GM19238 (cell line): ENCODE data around the gene ASIC2.

Source experiments
- DNase-seq: peaks from one replicate; pipeline ENCODE4 v3.0.0; 2011; ENCODE audit warnings: low spot score; ENCODE audit not compliant: insufficient read length

Gene ASIC2

DNA sequence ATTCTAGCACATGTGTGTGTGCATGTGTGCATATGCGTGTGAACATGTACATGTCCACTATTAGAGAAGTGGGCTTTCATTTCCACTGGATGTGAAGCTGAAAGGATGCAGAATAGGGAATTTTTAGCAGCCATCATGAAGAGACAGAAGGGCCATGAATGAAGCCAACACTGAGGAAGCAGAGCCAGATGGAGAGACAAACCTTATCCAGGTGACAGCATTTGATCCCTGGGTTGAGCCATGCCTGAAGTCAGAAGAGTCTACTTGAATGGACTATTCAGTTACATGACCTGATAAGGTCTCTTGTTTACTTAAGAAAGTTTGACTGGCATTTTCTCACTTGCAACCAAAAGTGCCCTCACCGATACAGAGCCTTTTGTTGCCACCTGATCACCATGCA is 88.4 kb downstream of the ASIC2 start:
- DNase-seq: no peak

DNA sequence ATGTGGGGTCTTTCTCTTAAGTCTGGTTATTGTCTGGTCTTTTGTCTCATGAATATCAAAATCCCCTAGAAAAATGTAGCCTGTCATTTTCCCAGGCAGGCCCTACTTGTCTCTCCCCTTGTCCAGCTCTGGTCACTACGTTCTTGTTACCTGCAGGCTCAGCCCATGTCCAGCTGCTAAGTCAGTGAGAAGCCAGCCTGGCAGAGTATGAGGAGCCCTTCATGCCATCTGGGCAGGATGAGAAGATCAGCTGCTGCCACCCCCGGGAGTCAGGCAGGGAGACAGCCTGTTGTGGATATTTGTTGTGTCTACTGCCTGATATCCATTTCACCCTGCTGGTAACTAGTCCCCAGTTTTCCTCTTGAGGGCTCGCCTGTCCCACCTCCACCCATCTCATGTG is 88.9 kb downstream of the ASIC2 start:
- no peak for DNase-seq

- no peak for DNase-seq
Measured at GRCh38 chr17:33202796-33203495, 90.1 kb downstream of the ASIC2 start.

DNA sequence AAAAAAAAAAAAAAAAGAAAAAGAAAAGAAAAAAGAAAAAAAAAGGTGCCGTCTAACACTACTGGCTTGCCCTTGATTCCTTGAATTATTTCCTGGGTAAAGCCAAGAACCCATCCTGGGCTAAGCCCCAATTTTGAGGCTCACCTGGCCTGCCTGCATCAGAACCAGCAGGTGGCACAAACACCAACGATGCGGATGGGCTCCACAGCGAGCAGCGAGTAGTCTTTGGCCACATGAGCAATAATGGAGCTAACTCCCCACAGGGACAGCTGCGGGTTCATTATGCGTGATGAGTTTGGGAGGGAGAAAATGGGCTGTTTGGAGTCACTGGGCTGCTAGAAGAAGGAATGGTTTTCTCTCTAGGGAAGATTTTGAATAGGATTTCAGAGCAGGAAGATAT is 91.1 kb downstream of the ASIC2 start:
- no peak for DNase-seq

GRCh38 chr17:33201283-33201682 is 91.8 kb downstream of the ASIC2 start:
- no peak for DNase-seq

DNA sequence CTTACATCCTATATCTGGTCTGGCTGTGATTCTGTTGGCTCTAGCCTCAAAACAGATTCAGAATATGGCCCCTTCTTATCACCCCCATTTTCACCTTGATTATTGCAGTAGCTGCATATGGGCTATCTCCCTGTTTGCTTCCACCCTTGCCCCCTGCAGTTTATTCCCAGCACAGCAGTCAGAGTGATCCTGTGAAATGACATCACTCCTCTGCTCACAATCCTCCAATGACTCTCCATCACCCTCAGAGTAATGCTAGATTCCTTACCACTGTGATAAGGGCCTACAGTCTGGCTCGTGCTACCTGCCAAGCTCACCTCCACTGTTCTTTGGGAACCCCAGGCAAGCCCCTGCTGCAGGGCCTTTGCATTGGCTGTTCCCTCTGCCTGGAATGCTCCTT is 92.5 kb downstream of the ASIC2 start:
- no peak for DNase-seq

GRCh38 chr17:33199571-33200510 is 93.3 kb downstream of the ASIC2 start:
- DNase-seq: no peak

GRCh38 chr17:33198954-33199353 is 94.1 kb downstream of the ASIC2 start:
- DNase-seq: no peak

DNA sequence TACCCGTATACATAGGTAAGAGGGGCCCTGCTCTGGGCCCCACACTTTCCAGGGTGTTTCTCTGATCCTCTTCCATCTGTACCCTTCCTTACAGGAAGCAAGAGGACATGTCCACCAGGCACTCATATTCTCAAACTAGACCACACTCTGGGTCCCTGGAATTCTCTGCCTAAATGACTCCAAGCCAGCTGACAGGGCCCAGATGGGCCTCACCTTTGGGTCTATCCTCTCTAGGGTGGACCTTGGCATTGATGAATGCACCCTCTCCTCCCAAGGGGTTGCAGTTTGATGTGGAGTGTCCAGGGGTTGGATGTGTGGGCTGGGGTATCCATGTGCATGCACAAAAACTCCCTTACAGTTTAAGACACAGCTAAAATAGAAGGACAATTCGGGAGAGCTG is 95.8 kb downstream of the ASIC2 start:
- no peak for DNase-seq

- no peak for DNase-seq
Measured at GRCh38 chr17:33196883-33197282, 96.2 kb downstream of the ASIC2 start.

GRCh38 chr17:33192951-33193911 is 99.9 kb downstream of the ASIC2 start:
- DNase-seq: no peak

- no peak for DNase-seq
Measured at GRCh38 chr17:33183487-33184026, 109.5 kb downstream of the ASIC2 start.

GRCh38 chr17:33179151-33179550 is 113.9 kb downstream of the ASIC2 start:
- DNase-seq: no peak

DNA sequence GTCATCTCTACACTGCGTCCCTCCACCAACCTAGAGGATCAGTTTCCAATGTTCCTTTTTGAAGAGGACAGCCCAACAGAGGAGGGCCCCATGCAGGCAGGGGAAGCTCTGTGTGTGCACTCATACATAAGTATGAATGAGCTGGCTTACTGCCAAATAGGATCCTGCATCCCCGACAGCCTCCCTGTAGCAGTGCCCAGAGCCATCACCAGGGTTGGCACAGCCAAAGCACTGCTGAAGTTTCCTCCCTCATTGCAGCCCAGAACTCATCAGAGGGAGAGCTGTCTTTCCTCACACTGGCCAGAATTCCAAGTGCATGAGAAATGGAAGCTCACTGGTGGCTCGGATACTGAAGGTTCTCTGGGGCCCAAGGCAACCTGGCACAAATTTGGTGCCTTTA is 114.4 kb downstream of the ASIC2 start:
- no peak for DNase-seq

- no peak for DNase-seq
Measured at GRCh38 chr17:33175562-33175961, 117.5 kb downstream of the ASIC2 start.

- DNase-seq: no peak
Measured at GRCh38 chr17:33171931-33172330, 121.2 kb downstream of the ASIC2 start.

DNA sequence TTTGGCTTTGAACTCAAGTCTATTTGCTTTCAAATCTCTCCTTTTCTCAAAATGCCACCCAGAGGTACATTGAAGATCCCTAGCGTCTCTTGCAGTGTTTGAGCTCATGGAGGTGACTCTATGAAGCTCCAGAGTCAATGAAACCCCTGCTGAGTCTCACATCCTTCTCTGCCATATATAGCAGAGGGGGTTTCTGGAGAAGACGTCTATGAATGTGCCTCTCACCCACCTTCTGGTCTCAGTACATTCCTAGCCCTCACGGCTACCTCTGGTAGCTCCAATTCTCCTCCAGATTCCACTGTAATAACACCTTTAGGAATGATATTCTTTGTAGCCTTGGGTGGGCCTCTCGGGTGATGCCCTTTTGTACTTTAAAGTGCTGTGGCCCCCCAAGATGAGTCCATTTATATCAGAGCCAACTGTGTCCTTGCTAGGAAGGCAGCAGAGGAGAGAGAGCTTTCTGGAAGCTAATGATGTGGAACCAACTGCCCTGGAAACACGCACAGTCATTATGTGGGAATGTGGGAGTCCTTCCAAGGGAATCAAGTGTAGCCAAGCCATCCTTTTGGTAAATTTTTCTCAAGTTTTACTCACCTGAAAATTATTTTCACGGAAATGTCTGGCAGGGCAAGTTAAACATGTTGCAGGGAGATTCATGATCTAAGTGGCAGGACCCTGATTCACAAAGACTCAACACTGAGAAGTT is 123.4 kb downstream of the ASIC2 start:
- no peak for DNase-seq

- no peak for DNase-seq
Measured at GRCh38 chr17:33167736-33168135, 125.4 kb downstream of the ASIC2 start.

DNA sequence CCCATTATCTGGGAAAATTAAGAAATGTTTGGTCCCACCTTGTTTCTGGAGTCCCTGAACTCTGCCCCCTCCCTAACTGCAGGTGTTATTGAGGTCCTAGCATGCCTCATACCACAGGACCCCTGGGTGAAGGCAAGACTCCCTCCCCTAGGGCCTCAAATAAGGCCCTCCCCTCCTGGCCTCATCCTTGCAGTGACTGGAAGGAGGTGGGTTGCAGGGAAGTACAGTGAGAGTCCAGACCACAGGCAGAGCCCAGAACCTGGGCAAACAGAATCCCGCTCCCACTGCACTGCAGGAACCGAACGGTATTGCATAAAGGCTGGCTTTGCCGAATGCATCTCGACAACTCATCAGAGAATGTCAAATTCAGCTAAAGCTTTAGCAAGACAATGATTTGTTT is 126.6 kb downstream of the ASIC2 start:
- DNase-seq: no peak

- no peak for DNase-seq
Measured at GRCh38 chr17:33164169-33164881, 128.8 kb downstream of the ASIC2 start.
